H9 (cell line): ENCODE results near the gene TBC1D1. TPM values are rescaled to one million over a fixed set of nuclear protein-coding genes. Genes with fewer than 3 reads are reported as not detected.

Experiments used
- DNase-seq: peaks from one replicate; pipeline ENCODE4 v3.0.0-alpha.2; 2017
- H2AFZ ChIP-seq: one replicate; pipeline ENCODE4 v1.6.1; 2013; ENCODE audit warnings: mild to moderate bottlenecking, low read length, control low read depth, moderate library complexity
- H2AK5ac ChIP-seq: 2 replicates; pipeline ENCODE4 v1.6.1; 2013; ENCODE audit warnings: low read length, control low read depth, mixed read lengths; ENCODE audit not compliant: insufficient read length
- H2BK120ac ChIP-seq: one replicate; pipeline ENCODE4 v1.6.1; 2013; ENCODE audit warnings: low read depth, mild to moderate bottlenecking, low read length, control low read depth, inconsistent platforms; ENCODE audit not compliant: poor library complexity, severe bottlenecking
- H2BK12ac ChIP-seq: 2 replicates; pipeline ENCODE4 v1.6.1; 2013; ENCODE audit warnings: low read length, control low read depth, mixed read lengths, low read depth; ENCODE audit not compliant: insufficient read length
- H2BK15ac ChIP-seq: 2 replicates; pipeline ENCODE4 v1.6.1; 2013; ENCODE audit warnings: low read depth, low read length, control low read depth
- H2BK20ac ChIP-seq: one replicate; pipeline ENCODE4 v1.6.1; 2013; ENCODE audit warnings: low read depth, mild to moderate bottlenecking, low read length, control low read depth, inconsistent platforms; ENCODE audit not compliant: poor library complexity, severe bottlenecking
- H2BK5ac ChIP-seq: 2 replicates; pipeline ENCODE4 v1.6.1; 2013; ENCODE audit warnings: low read length, control low read depth, mixed read lengths; ENCODE audit not compliant: insufficient read length
- H3K14ac ChIP-seq: 2 replicates; pipeline ENCODE4 v1.6.1; 2013; ENCODE audit warnings: low read length, control low read depth; ENCODE audit not compliant: insufficient read depth
- H3K18ac ChIP-seq: 2 replicates; pipeline ENCODE4 v1.6.1; 2013; ENCODE audit warnings: low read depth, mild to moderate bottlenecking, mixed read lengths, low read length, control low read depth; ENCODE audit not compliant: insufficient read length
- H3K23ac ChIP-seq: 2 replicates; pipeline ENCODE4 v1.6.1; 2013; ENCODE audit warnings: low read length, control low read depth, mixed read lengths, low read depth; ENCODE audit not compliant: insufficient read length
- H3K23me2 ChIP-seq: 2 replicates; pipeline ENCODE4 v1.6.1; 2013; ENCODE audit warnings: low read depth, mild to moderate bottlenecking, mixed read lengths, low read length, control low read depth; ENCODE audit not compliant: insufficient read length, poor library complexity, severe bottlenecking
- H3K27ac ChIP-seq: 2 replicates; pipeline ENCODE4 v1.5.1; 2013; ENCODE audit warnings: low read length, control low read depth, mixed read lengths, low read depth; ENCODE audit not compliant: insufficient read length
- H3K27me3 ChIP-seq: 2 replicates; pipeline ENCODE4 v1.6.1; 2013; ENCODE audit warnings: low read length, control low read depth, inconsistent platforms; ENCODE audit not compliant: insufficient read depth
- H3K4ac ChIP-seq: 2 replicates; pipeline ENCODE4 v1.6.1; 2013; ENCODE audit warnings: low read depth, mild to moderate bottlenecking, control low read depth, inconsistent platforms, low read length, moderate library complexity
- H3K4me1 ChIP-seq: 2 replicates; pipeline ENCODE4 v1.6.1; 2013; ENCODE audit warnings: low read length, control low read depth, inconsistent platforms; ENCODE audit not compliant: insufficient read depth
- H3K4me2 ChIP-seq: 2 replicates; pipeline ENCODE4 v1.6.1; 2013; ENCODE audit warnings: low read length, control low read depth, mixed read lengths; ENCODE audit not compliant: insufficient read length, insufficient read depth
- H3K56ac ChIP-seq: 2 replicates; pipeline ENCODE4 v1.6.1; 2013; ENCODE audit warnings: low read depth, mild to moderate bottlenecking, mixed read lengths, low read length, control low read depth; ENCODE audit not compliant: insufficient read length
- H3K79me1 ChIP-seq: 2 replicates; pipeline ENCODE4 v1.6.1; 2013; ENCODE audit warnings: low read depth, mild to moderate bottlenecking, moderate library complexity, low read length, control low read depth, inconsistent platforms; ENCODE audit not compliant: insufficient read depth, poor library complexity, severe bottlenecking
- H3K79me2 ChIP-seq: 2 replicates; pipeline ENCODE4 v1.6.1; 2013; ENCODE audit warnings: low read length, control low read depth, inconsistent platforms; ENCODE audit not compliant: insufficient read depth
- H3K9ac ChIP-seq: 2 replicates; pipeline ENCODE4 v1.6.1; 2013; ENCODE audit warnings: low read length, control low read depth, mixed read lengths; ENCODE audit not compliant: insufficient read length; ENCODE audit errors: extremely low read depth
- H3K9me3 ChIP-seq: one replicate; pipeline ENCODE4 v1.6.1; 2013; ENCODE audit warnings: low read depth, low read length, inconsistent platforms; ENCODE audit not compliant: control insufficient read depth
- H3T11ph ChIP-seq: one replicate; pipeline ENCODE4 v1.6.1; 2013; ENCODE audit warnings: mild to moderate bottlenecking, low read length, control low read depth, inconsistent platforms
- H4K20me1 ChIP-seq: one replicate; pipeline ENCODE4 v1.6.1; 2013; ENCODE audit not compliant: control insufficient read depth, insufficient read length, insufficient read depth
- H4K5ac ChIP-seq: 2 replicates; pipeline ENCODE4 v1.6.1; 2013; ENCODE audit warnings: low read depth, mild to moderate bottlenecking, mixed read lengths, low read length, control low read depth; ENCODE audit not compliant: insufficient read length
- H4K8ac ChIP-seq: replicated peaks from 2 replicates; pipeline ENCODE4 v1.6.1; 2013; ENCODE audit warnings: low read length, control low read depth, mixed read lengths, low read depth; ENCODE audit not compliant: insufficient read length
- H4K91ac ChIP-seq: 2 replicates; pipeline ENCODE4 v1.6.1; 2013; ENCODE audit warnings: low read depth, mild to moderate bottlenecking, moderate library complexity, mixed read lengths, low read length, control low read depth; ENCODE audit not compliant: insufficient read length
- H3K27ac Mint-ChIP-seq, 3 experiments: 2 replicates in 2 of 3; 3 replicates in 1 of 3; pipeline ENCODE4 v1.8.0; 2020 to 2021; ENCODE audit warnings: mixed read lengths in 3 of 3, mild to moderate bottlenecking in 1 of 3, moderate library complexity in 1 of 3
- H3K27me3 Mint-ChIP-seq: 2 replicates; pipeline ENCODE4 v1.8.0; 2021; ENCODE audit warnings: low read depth, mild to moderate bottlenecking, moderate library complexity, mixed read lengths
- H3K36me3 Mint-ChIP-seq, 3 experiments: 2 replicates in 2 of 3; 3 replicates in 1 of 3; pipeline ENCODE4 v1.8.0; 2020 to 2021; ENCODE audit warnings: low read depth in 3 of 3, mixed read lengths in 3 of 3; ENCODE audit not compliant: insufficient read depth in 1 of 3
- H3K4me1 Mint-ChIP-seq, 2 experiments: 2 replicates each; pipeline ENCODE4 v1.8.0; 2020; ENCODE audit warnings: mixed read lengths in 2 of 2
- H3K4me3 Mint-ChIP-seq, 2 experiments: 2 replicates in 1 of 2; 3 replicates in 1 of 2; pipeline ENCODE4 v1.8.0; 2020 to 2021; ENCODE audit warnings: mild to moderate bottlenecking in 2 of 2, mixed read lengths in 2 of 2, moderate library complexity in 1 of 2
- H3K9me3 Mint-ChIP-seq, 2 experiments: 2 replicates in 1 of 2; 3 replicates in 1 of 2; pipeline ENCODE4 v1.8.0; 2020; ENCODE audit warnings: mild to moderate bottlenecking in 2 of 2, mixed read lengths in 2 of 2, moderate library complexity in 1 of 2
- WGBS: extraction: QIAGEN DNeasy Blood & Tissue Kit; methylation state at CpG from one replicate; pipeline ENCODE4 v1.1.7; 2013; ENCODE audit warnings: missing lambda C conversion rate, low lambda C conversion rate, mixed read lengths; ENCODE audit not compliant: insufficient read length; ENCODE audit errors: extremely low coverage; 5-methylcytosine and 5-hydroxymethylcytosine counted together
- total RNA-seq: library from RNA; stranded (reverse); gene quantifications from 2 replicates; pipeline ENCODE4 v1.2.1, GENCODE V29; 2021
- TF ChIP-seq, protein P1 (sequence below): fragments of 200-600 bp; sonication (generic); conservative IDR thresholded peaks from 3 replicates; pipeline ENCODE4 v1.8.0; 2021; ENCODE audit warnings: antibody characterized with exemption, mild to moderate bottlenecking

TBC1D1 gene
- total RNA-seq, 1 experiment from 2014 or later = 109 TPM

DNA sequence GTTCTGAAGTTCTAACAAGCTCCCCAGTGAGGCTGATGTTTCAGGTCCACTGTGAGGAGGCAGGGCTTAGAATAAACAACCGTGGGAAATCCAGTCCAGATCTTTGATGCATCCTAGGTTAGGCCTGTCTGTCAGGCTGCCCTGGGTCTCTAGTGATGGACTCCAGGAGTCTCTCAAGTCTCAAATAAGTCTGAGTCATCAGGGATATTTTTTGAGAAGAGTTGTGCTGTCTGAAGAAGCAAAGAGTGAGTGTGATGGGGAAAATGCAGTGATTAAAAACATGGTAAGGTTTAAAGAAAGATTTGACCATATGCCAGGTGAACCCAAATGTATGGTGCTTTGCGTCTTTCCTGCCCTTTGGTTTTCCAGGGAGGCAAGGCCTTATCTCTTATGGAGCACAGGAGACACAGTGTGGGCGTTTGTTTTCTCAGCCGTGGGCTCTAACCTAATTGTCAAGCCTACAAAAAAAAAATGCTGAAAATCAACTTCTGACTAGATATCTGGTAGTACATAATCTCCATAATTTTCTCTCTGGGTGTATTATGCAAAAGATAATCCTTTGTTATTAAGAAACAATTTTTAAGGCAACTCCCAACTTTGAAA is 170.0 kb downstream of the TBC1D1 start:
- Histone ChIP-seq H3K27me3 (no peaks in the 10 kb centered on the region), H3K56ac (no peak overlapping the region), H4K20me1 (no peaks in the 10 kb centered on the region), H3K4me1 (no peaks in the 10 kb centered on the region), H3T11ph (no peak overlapping the region), H3K14ac (no peak overlapping the region), H4K5ac (no peak overlapping the region), H2BK5ac (no peak overlapping the region), H2AK5ac (no peak overlapping the region), H2BK20ac (no peak overlapping the region), H3K79me2 (no peaks in the 10 kb centered on the region; the same call in 1 of the 2 replicates), H4K8ac (no peak overlapping the region), H3K18ac (no peak overlapping the region), H3K23me2 (no peaks in the 10 kb centered on the region), H3K9me3 (no peaks in the 10 kb centered on the region), H3K4me2 (no peak overlapping the region), H3K23ac (no peak overlapping the region), H3K27ac (no peak overlapping the region), H4K91ac (no peak overlapping the region), H2BK120ac (no peak overlapping the region), H2AFZ (no peak overlapping the region), H2BK15ac (no peak overlapping the region), H3K9ac (no peak overlapping the region), H2BK12ac (no peak overlapping the region), H3K4ac (no peak overlapping the region), H3K79me1 (no peaks in the 10 kb centered on the region)
- no peaks in the 10 kb centered on the region for H3K27me3 Mint-ChIP-seq
- H3K4me1 Mint-ChIP-seq = peaks cover 16 to 17% of the 10 kb centered on the region in 2 experiments
- H3K27ac Mint-ChIP-seq = peak overlapping the region in 2 of 3 experiments; percentile 26 to 52; a peak in 3 of 7 replicates
- TF ChIP-seq, protein P1, sequence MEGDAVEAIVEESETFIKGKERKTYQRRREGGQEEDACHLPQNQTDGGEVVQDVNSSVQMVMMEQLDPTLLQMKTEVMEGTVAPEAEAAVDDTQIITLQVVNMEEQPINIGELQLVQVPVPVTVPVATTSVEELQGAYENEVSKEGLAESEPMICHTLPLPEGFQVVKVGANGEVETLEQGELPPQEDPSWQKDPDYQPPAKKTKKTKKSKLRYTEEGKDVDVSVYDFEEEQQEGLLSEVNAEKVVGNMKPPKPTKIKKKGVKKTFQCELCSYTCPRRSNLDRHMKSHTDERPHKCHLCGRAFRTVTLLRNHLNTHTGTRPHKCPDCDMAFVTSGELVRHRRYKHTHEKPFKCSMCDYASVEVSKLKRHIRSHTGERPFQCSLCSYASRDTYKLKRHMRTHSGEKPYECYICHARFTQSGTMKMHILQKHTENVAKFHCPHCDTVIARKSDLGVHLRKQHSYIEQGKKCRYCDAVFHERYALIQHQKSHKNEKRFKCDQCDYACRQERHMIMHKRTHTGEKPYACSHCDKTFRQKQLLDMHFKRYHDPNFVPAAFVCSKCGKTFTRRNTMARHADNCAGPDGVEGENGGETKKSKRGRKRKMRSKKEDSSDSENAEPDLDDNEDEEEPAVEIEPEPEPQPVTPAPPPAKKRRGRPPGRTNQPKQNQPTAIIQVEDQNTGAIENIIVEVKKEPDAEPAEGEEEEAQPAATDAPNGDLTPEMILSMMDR = no peak
- no CpG with 5 or more reads among the region's 4 CpGs for WGBS
- peaks cover 8 to 23% (median 13%) of the 10 kb centered on the region in 3 experiments; a peak in 5 of 7 replicates for H3K36me3 Mint-ChIP-seq
- DNase-seq = no peak
- H3K9me3 Mint-ChIP-seq = no peaks in the 10 kb centered on the region; a peak in 1 of 5 replicates
- no peak overlapping the region for H3K4me3 Mint-ChIP-seq
